Measurements from ENCODE around the gene ELMOD3.

ELMOD3 gene

DNA sequence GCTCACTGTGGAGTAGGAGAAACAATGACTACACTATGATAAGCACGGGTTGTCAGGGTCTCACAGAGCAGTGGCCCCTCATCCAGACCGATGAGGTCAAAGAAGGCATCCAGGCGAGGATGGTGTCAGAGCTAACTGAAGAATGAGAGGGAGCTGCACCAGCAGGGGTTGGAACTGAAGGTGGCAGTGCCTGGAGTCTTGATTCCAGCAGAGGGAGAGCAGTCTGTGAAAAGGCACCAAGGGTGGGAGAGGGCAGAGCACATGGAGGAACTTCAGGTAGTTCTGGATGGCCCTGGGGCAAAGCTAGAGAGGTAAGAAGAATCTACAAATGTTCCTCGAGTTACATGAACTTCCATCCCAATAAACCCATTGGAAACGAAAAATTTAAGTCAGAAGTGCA lies 12.6 kb downstream of the ELMOD3 start:
- H3K36me3 ChIP-seq, result 0 out of 2 replicates have a peak, but pooled peaks cover 9% of the 10 kb centered on the region
- H3K27me3 ChIP-seq (ENCODE audit: insufficient read depth, low read depth, severe bottlenecking), result no peaks in the 10 kb centered on the region
- H3K9me3 ChIP-seq (ENCODE audit: severe bottlenecking), result no peaks in the 10 kb centered on the region
- H3K4me3 ChIP-seq (ENCODE audit: low read depth, low read length), result no peak overlapping the region
- H3K27ac ChIP-seq, result no peak overlapping the region
- DNase-seq, result no peak
- TF ChIP-seq, protein P1, sequence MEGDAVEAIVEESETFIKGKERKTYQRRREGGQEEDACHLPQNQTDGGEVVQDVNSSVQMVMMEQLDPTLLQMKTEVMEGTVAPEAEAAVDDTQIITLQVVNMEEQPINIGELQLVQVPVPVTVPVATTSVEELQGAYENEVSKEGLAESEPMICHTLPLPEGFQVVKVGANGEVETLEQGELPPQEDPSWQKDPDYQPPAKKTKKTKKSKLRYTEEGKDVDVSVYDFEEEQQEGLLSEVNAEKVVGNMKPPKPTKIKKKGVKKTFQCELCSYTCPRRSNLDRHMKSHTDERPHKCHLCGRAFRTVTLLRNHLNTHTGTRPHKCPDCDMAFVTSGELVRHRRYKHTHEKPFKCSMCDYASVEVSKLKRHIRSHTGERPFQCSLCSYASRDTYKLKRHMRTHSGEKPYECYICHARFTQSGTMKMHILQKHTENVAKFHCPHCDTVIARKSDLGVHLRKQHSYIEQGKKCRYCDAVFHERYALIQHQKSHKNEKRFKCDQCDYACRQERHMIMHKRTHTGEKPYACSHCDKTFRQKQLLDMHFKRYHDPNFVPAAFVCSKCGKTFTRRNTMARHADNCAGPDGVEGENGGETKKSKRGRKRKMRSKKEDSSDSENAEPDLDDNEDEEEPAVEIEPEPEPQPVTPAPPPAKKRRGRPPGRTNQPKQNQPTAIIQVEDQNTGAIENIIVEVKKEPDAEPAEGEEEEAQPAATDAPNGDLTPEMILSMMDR (IDR thresholded peaks at IDR 0.05; ENCODE audit: low read depth, low read length), result no peak

- H3K9me3 ChIP-seq (ENCODE audit: severe bottlenecking), result no peaks in the 10 kb centered on the region
- TF ChIP-seq, protein P1 (IDR thresholded peaks at IDR 0.05; ENCODE audit: low read depth, low read length), result no peak
- no peak for DNase-seq
- no peak overlapping the region for H3K4me3 ChIP-seq (ENCODE audit: low read depth, low read length)
- no peak overlapping the region for H3K27ac ChIP-seq
- no peaks in the 10 kb centered on the region for H3K27me3 ChIP-seq (ENCODE audit: insufficient read depth, low read depth, severe bottlenecking)
- no peaks in the 10 kb centered on the region for H3K36me3 ChIP-seq
Measured at GRCh38 chr2:85368921-85369320, 14.4 kb downstream of the ELMOD3 start.

DNA sequence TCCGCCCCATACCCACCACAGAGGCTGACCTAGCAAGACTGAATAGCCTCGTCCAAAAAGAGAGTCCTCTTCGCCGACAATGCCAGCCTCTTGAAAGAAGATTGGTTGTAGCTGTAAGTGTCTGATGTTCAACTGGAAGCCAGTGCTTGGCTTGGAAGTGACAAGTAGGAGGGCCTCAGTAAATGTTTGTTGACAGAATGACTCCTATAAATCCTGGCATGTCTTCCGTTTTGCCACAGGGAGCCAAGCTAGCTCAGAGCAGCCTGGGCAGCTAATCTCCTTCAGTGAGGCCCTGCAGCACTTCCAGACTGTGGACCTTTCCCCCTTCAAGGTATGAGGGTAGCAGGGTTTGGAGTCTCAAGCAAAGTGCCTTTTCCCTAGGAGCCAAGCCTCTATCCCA lies 14.9 kb downstream of the ELMOD3 start:
- H3K9me3 ChIP-seq (ENCODE audit: severe bottlenecking), result no peaks in the 10 kb centered on the region
- TF ChIP-seq, protein P1 (IDR thresholded peaks at IDR 0.05; ENCODE audit: low read depth, low read length), result no peak
- H3K4me3 ChIP-seq (ENCODE audit: low read depth, low read length), result no peak overlapping the region
- no peak for DNase-seq
- H3K36me3 ChIP-seq, result no peaks in the 10 kb centered on the region
- H3K27me3 ChIP-seq (ENCODE audit: insufficient read depth, low read depth, severe bottlenecking), result no peaks in the 10 kb centered on the region
- no peak overlapping the region for H3K27ac ChIP-seq

- TF ChIP-seq, protein P1 (IDR thresholded peaks at IDR 0.05; ENCODE audit: low read depth, low read length), result no peak
- no peak overlapping the region for H3K4me3 ChIP-seq (ENCODE audit: low read depth, low read length)
- no peak overlapping the region for H3K27ac ChIP-seq
- no peak for DNase-seq
- no peaks in the 10 kb centered on the region for H3K9me3 ChIP-seq (ENCODE audit: severe bottlenecking)
- no peaks in the 10 kb centered on the region for H3K27me3 ChIP-seq (ENCODE audit: insufficient read depth, low read depth, severe bottlenecking)
- no peaks in the 10 kb centered on the region for H3K36me3 ChIP-seq
Measured at GRCh38 chr2:85371045-85371444, 16.5 kb downstream of the ELMOD3 start.

- H3K27ac ChIP-seq, result no peak overlapping the region
- peaks cover 5% of the 10 kb centered on the region for H3K9me3 ChIP-seq (ENCODE audit: severe bottlenecking)
- H3K27me3 ChIP-seq (ENCODE audit: insufficient read depth, low read depth, severe bottlenecking), result no peaks in the 10 kb centered on the region
- no peak for DNase-seq
- H3K36me3 ChIP-seq, result peaks cover 12% of the 10 kb centered on the region
- H3K4me3 ChIP-seq (ENCODE audit: low read depth, low read length), result no peak overlapping the region
- TF ChIP-seq, protein P1 (IDR thresholded peaks at IDR 0.05; ENCODE audit: low read depth, low read length), result no peak
Measured at GRCh38 chr2:85376291-85377065, 21.9 kb downstream of the ELMOD3 start.

DNA sequence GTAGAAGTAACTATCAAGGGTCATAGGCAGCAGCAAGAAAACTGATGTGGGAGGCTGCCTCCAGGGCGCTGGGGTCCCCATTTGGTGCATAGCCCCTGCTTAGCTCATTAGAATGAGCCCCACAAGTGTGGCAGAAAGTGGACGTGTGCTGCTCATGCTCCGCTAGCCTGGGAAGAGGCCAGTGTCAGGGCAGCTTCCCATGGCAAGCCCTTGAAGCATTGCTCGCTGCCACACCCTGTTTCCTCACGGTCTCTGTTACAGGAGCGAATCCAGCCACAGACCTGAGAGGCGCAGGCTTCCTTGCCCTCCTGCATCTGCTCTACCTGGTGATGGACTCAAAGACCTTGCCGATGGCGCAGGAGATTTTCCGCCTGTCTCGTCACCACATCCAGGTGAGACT lies 22.5 kb downstream of the ELMOD3 start:
- no peak for DNase-seq
- Histone ChIP-seq H3K9me3 (ENCODE audit: severe bottlenecking) (peaks cover 5% of the 10 kb centered on the region), H3K4me3 (ENCODE audit: low read depth, low read length) (no peak overlapping the region), H3K27ac (no peak overlapping the region), H3K27me3 (ENCODE audit: insufficient read depth, low read depth, severe bottlenecking) (no peaks in the 10 kb centered on the region), H3K36me3 (peaks cover 12% of the 10 kb centered on the region)
- TF ChIP-seq, protein P1 (IDR thresholded peaks at IDR 0.05; ENCODE audit: low read depth, low read length), result no peak

Data from WERI-Rb-1 (cell line).